Natural killer cell (primary cell): Measurements from ENCODE around the gene NOL3. TPM values are rescaled to one million over a fixed set of nuclear protein-coding genes. Genes with fewer than 3 reads are reported as not detected.

Source experiments
- ATAC-seq, 3 donors: fragments of 150-1000 bp in 2 of 3; fragments of 200-7000 bp in 1 of 3; cut with Tn5 transposase; 1 replicate in 1 of 3; 2 replicates in 2 of 3; pipeline ENCODE4 v1.10.0; 2021; ENCODE audit warnings: mild to moderate bottlenecking in 2 of 3, moderate library complexity in 2 of 3
- DNase-seq, 2 donors: peaks; one replicate each; pipeline versions ENCODE4 v3.0.0 to v3.0.0-alpha.2; 2013 to 2021; ENCODE audit warnings: mixed read lengths in 1 of 2
- H3K27ac ChIP-seq: one replicate; pipeline ENCODE4 v1.5.1; 2013; ENCODE audit warnings: mild to moderate bottlenecking, low read length
- H3K27me3 ChIP-seq: one replicate; pipeline ENCODE4 v1.6.1; 2013; ENCODE audit warnings: low read length; ENCODE audit not compliant: control insufficient read depth, insufficient read depth
- H3K36me3 ChIP-seq: one replicate; pipeline ENCODE4 v1.6.1; 2013; ENCODE audit warnings: low read length; ENCODE audit not compliant: control insufficient read depth, insufficient read depth
- H3K4me1 ChIP-seq: one replicate; pipeline ENCODE4 v1.6.1; 2013; ENCODE audit warnings: low read length; ENCODE audit not compliant: control insufficient read depth, insufficient read depth
- H3K4me3 ChIP-seq: one replicate; pipeline ENCODE4 v1.5.1; 2013; ENCODE audit warnings: low read length
- H3K9me3 ChIP-seq: one replicate; pipeline ENCODE4 v1.6.1; 2013; ENCODE audit warnings: low read length; ENCODE audit not compliant: control insufficient read depth, insufficient read depth
- H3K27ac Mint-ChIP-seq, 2 donors: one replicate each; pipeline ENCODE4 v1.8.0; 2022; ENCODE audit warnings: mild to moderate bottlenecking in 2 of 2, mixed read lengths in 2 of 2, moderate library complexity in 1 of 2
- H3K27me3 Mint-ChIP-seq, 2 donors: one replicate each; pipeline ENCODE4 v1.8.0; 2022; ENCODE audit warnings: low read depth in 2 of 2, mixed read lengths in 2 of 2
- H3K36me3 Mint-ChIP-seq: one replicate; pipeline ENCODE4 v1.8.0; 2022; ENCODE audit warnings: mixed read lengths
- H3K4me1 Mint-ChIP-seq, 2 donors: one replicate each; pipeline ENCODE4 v1.8.0; 2022; ENCODE audit warnings: mixed read lengths in 2 of 2
- H3K4me3 Mint-ChIP-seq: one replicate; pipeline ENCODE4 v1.8.0; 2022; ENCODE audit warnings: mild to moderate bottlenecking, moderate library complexity, mixed read lengths
- H3K9me3 Mint-ChIP-seq, 2 donors: one replicate each; pipeline ENCODE4 v1.8.0; 2022; ENCODE audit warnings: mixed read lengths in 2 of 2
- CTCF ChIP-seq: fragments of 200-600 bp; IDR thresholded peaks from one replicate; pipeline ENCODE4 v1.8.0; 2022; ENCODE audit warnings: antibody characterized with exemption
- WGBS: methylation state at CpG from one replicate; pipeline ENCODE4 v1.1.7; 2013; ENCODE audit warnings: missing lambda C conversion rate; ENCODE audit not compliant: insufficient coverage; 5-methylcytosine and 5-hydroxymethylcytosine counted together
- intact Hi-C: fragments of 100-400 bp; cut with micrococcal nuclease; formaldehyde crosslinking; loops from one replicate; pipeline ENCODE4 v1.14.2; 2022
- total RNA-seq, 4 donors: library from RNA; stranded (reverse); fragments of 120-200 nt in 1 of 4; gene quantifications; one replicate each; pipeline versions ENCODE4 v1.2.3 to v1.2.4, GENCODE V29; 2013 to 2022

The NOL3 gene
- total RNA-seq, 3 donors from 2014 or later (not counting 1 experiment from before 2014, with no cell fraction given) = 0.88 to 1.3 (median 1.3) TPM

GRCh38 chr16:67223992-67224391 is 53.7 kb downstream of the NOL3 start:
- Histone ChIP-seq H3K9me3 (no peaks in the 10 kb centered on the region), H3K4me1 (peaks cover 26% of the 10 kb centered on the region), H3K27ac (no peak overlapping the region), H3K36me3 (peaks cover 4% of the 10 kb centered on the region), H3K4me3 (no peak overlapping the region), H3K27me3 (no peaks in the 10 kb centered on the region)
- Mint-ChIP-seq H3K4me1 (peaks cover 28 to 34% of the 10 kb centered on the region in 2 donors), H3K36me3 (no peaks in the 10 kb centered on the region), H3K4me3 (no peak overlapping the region), H3K27me3 (no peaks in the 10 kb centered on the region), H3K27ac (no peak overlapping the region), H3K9me3 (no peaks in the 10 kb centered on the region)
- WGBS = 54% methylated on average over 3 of the region's 3 CpGs
- no peak for TF ChIP-seq CTCF
- ATAC-seq (no peak), DNase-seq (no peak)
- intact Hi-C loops = no loop called here

Other genes with a start within 250 kb of the NOL3 start
- gene RRAD, start 245.0 kb upstream of the NOL3 start, total RNA-seq = 1 to 10 TPM; 1.8 to 4.5 (median 2.8) TPM
- 10 to 100 TPM; 57.2 to 62.8 (median 60.0) TPM for gene CIAO2B, start 236.1 kb upstream of the NOL3 start, total RNA-seq
- 10 to 100 TPM; 26.9 to 33.6 (median 33.1) TPM for gene CES2, start 235.0 kb upstream of the NOL3 start, total RNA-seq
- under 1 TPM; 0.19 to 0.95 (median 0.27) TPM for gene CES3, start 209.3 kb upstream of the NOL3 start, total RNA-seq
- 1 to 10 TPM; 7.5 to 9.0 (median 8.8) TPM for gene CES4A, start 181.9 kb upstream of the NOL3 start, total RNA-seq
- 100 to 1,000 TPM in 1 of 3 donors, 10 to 100 TPM in 2; 96.1 to 102 (median 97.2) TPM for gene CBFB, start 141.4 kb upstream of the NOL3 start, total RNA-seq
- gene PHAF1, start 60.6 kb upstream of the NOL3 start, total RNA-seq = 10 to 100 TPM; 17.0 to 22.4 (median 22.0) TPM
- gene B3GNT9, start 19.5 kb upstream of the NOL3 start, total RNA-seq = 1 to 10 TPM in 2 of 3 donors, under 1 TPM in 1; 0.80 to 1.3 (median 1.0) TPM
- gene TRADD, start 10.6 kb upstream of the NOL3 start, total RNA-seq = 10 to 100 TPM; 15.2 to 27.5 (median 26.8) TPM
- 1 to 10 TPM; 5.2 to 8.3 (median 6.3) TPM for gene FBXL8, start 10.6 kb upstream of the NOL3 start, total RNA-seq
- 1 to 10 TPM; 6.9 to 8.3 (median 7.3) TPM for gene HSF4, start 5.8 kb upstream of the NOL3 start, total RNA-seq
- gene MATCAP1, start 13.4 kb downstream of the NOL3 start, total RNA-seq = 10 to 100 TPM in 2 of 3 donors, 1 to 10 TPM in 1; 7.2 to 12.6 (median 10.9) TPM
- not detected for gene EXOC3L1, start 19.6 kb downstream of the NOL3 start, total RNA-seq
- 10 to 100 TPM; 57.6 to 91.7 (median 74.5) TPM for gene E2F4, start 21.6 kb downstream of the NOL3 start, total RNA-seq
- 1 to 10 TPM; 1.9 to 3.3 (median 2.3) TPM for gene ELMO3, start 28.6 kb downstream of the NOL3 start, total RNA-seq
- 10 to 100 TPM; 34.5 to 39.2 (median 36.7) TPM for gene TMEM208, start 56.6 kb downstream of the NOL3 start, total RNA-seq
- gene FHOD1, start 76.9 kb downstream of the NOL3 start, total RNA-seq = 10 to 100 TPM; 79.3 to 96.8 (median 89.2) TPM
- 1 to 10 TPM; 1.2 to 2.6 (median 1.6) TPM for gene SLC9A5, start 78.4 kb downstream of the NOL3 start, total RNA-seq
- gene PLEKHG4, start 109.0 kb downstream of the NOL3 start, total RNA-seq = 10 to 100 TPM in 1 of 3 donors, 1 to 10 TPM in 2; 6.8 to 14.7 (median 8.5) TPM
- not detected for gene KCTD19, start 156.2 kb downstream of the NOL3 start, total RNA-seq
- not detected for gene LRRC36, start 156.3 kb downstream of the NOL3 start, total RNA-seq
- 1 to 10 TPM in 2 of 3 donors, under 1 TPM in 1; 0.66 to 3.0 (median 1.4) TPM for gene TPPP3, start 223.0 kb downstream of the NOL3 start, total RNA-seq
- gene ZDHHC1, start 245.9 kb downstream of the NOL3 start, total RNA-seq = 1 to 10 TPM in 2 of 3 donors, under 1 TPM in 1; 0.88 to 2.5 (median 1.8) TPM